Activated CD8-positive, alpha-beta T cell treated with anti-CD3 and anti-CD28 coated beads, Interleukin-2, amount 10 ng/mL, durations not matched to agents 7 days and 5 days (primary cell): Measurements from ENCODE around the gene CSNK1A1L. TPM values are rescaled to one million over a fixed set of nuclear protein-coding genes. Genes with fewer than 3 reads are reported as not detected.
A peak's percentile ranks its signal among the peaks of the same experiment; 100 is the strongest.
"Not testable (repeated sequence)": the region's sequence is repeated elsewhere in the genome, so short reads cannot be mapped to it uniquely, and the experiment has no call there.

Experiments used
- ATAC-seq: fragments of 150-1000 bp; cut with Tn5 transposase; one replicate; pipeline ENCODE4 v1.10.0; 2021; ENCODE audit warnings: moderate library complexity
- CTCF ChIA-PET: fragments of 350-600 bp; sonication (Branson Sonifier 250); formaldehyde crosslinking; loops from one replicate; lab custom pipeline; 2021; ENCODE audit warnings: antibody characterized with exemption; lab: Charles Lee
- POLR2A ChIA-PET: fragments of 350-600 bp; sonication (Branson Sonifier 250); formaldehyde crosslinking; loops from one replicate; lab custom pipeline; 2021; ENCODE audit warnings: antibody characterized with exemption; lab: Charles Lee
- DNase-seq: peaks from one replicate; pipeline ENCODE4 v3.0.0-alpha.2; 2020
- H3K27ac Mint-ChIP-seq: one replicate; pipeline ENCODE4 v1.8.0; 2021; ENCODE audit warnings: mild to moderate bottlenecking, mixed read lengths
- H3K27me3 Mint-ChIP-seq: one replicate; pipeline ENCODE4 v1.8.0; 2021; ENCODE audit warnings: low read depth, mixed read lengths
- H3K36me3 Mint-ChIP-seq: one replicate; pipeline ENCODE4 v1.8.0; 2021; ENCODE audit warnings: low read depth, mixed read lengths
- H3K4me1 Mint-ChIP-seq: one replicate; pipeline ENCODE4 v1.8.0; 2021; ENCODE audit warnings: low read depth, mixed read lengths
- H3K4me3 Mint-ChIP-seq: one replicate; pipeline ENCODE4 v1.8.0; 2021; ENCODE audit warnings: mild to moderate bottlenecking, mixed read lengths
- H3K9me3 Mint-ChIP-seq: one replicate; pipeline ENCODE4 v1.8.0; 2022; ENCODE audit warnings: mixed read lengths; ENCODE audit not compliant: insufficient read depth
- total RNA-seq, 2 experiments: library from RNA; stranded (reverse); gene quantifications; one replicate each; pipeline ENCODE4 v1.2.3, GENCODE V29; 2021

CSNK1A1L gene
- total RNA-seq, 2 experiments from 2014 or later, result not detected

GRCh38 chr13:37072024-37072423, 33.4 kb downstream of the CSNK1A1L start:
- no peak overlapping the region for H3K27ac Mint-ChIP-seq
- no peaks in the 10 kb centered on the region for H3K36me3 Mint-ChIP-seq
- ATAC-seq (no peak), DNase-seq (no peak)
- CTCF ChIA-PET, result no interaction called here
- H3K4me3 Mint-ChIP-seq, result no peak overlapping the region
- peaks cover 4% of the 10 kb centered on the region for H3K27me3 Mint-ChIP-seq
- no peaks in the 10 kb centered on the region for H3K9me3 Mint-ChIP-seq
- no peaks in the 10 kb centered on the region for H3K4me1 Mint-ChIP-seq
- POLR2A ChIA-PET, result no interaction called here

- no peak overlapping the region for H3K4me3 Mint-ChIP-seq
- H3K4me1 Mint-ChIP-seq, result no peaks in the 10 kb centered on the region
- ChIA-PET POLR2A (no interaction called here), CTCF (no interaction called here)
- H3K36me3 Mint-ChIP-seq, result no peaks in the 10 kb centered on the region
- H3K27me3 Mint-ChIP-seq, result peaks cover 4% of the 10 kb centered on the region
- no peak for ATAC-seq
- H3K27ac Mint-ChIP-seq, result no peak overlapping the region
- no peaks in the 10 kb centered on the region for H3K9me3 Mint-ChIP-seq
- no peak for DNase-seq
Measured at GRCh38 chr13:37070956-37071355, 34.5 kb downstream of the CSNK1A1L start.

- CTCF ChIA-PET, result no interaction called here
- H3K4me3 Mint-ChIP-seq, result no peak overlapping the region
- no peak for ATAC-seq
Measured at GRCh38 chr13:37070145-37070695, 35.2 kb downstream of the CSNK1A1L start.

GRCh38 chr13:37069597-37070103, 35.8 kb downstream of the CSNK1A1L start:
- CTCF ChIA-PET, result no interaction called here
- POLR2A ChIA-PET, result interaction anchor here (0.6 to 0.9 kb wide), 2 partner anchors 69 to 1266 kb away, joined by 4 read pairs; no protein-coding TSS in a partner anchor
- ATAC-seq, result no peak

More at GRCh38 chr13:37070145-37070695, 35.2 kb downstream of the CSNK1A1L start:
- no peak overlapping the region for H3K27ac Mint-ChIP-seq
- peaks cover 3% of the 10 kb centered on the region for H3K27me3 Mint-ChIP-seq
- H3K36me3 Mint-ChIP-seq, result no peaks in the 10 kb centered on the region
- DNase-seq, result no peak
- POLR2A ChIA-PET, result interaction anchor here (0.6 kb wide), 1 partner anchor 1266 kb away, joined by 4 read pairs; no protein-coding TSS in a partner anchor
- H3K9me3 Mint-ChIP-seq, result no peaks in the 10 kb centered on the region
- H3K4me1 Mint-ChIP-seq, result no peaks in the 10 kb centered on the region

GRCh38 chr13:37068962-37069361, 36.5 kb downstream of the CSNK1A1L start:
- CTCF ChIA-PET, result no interaction called here
- no peak for ATAC-seq
- DNase-seq, result no peak
- Mint-ChIP-seq H3K4me1 (no peaks in the 10 kb centered on the region), H3K4me3 (no peak overlapping the region), H3K27me3 (peaks cover 6% of the 10 kb centered on the region), H3K9me3 (no peaks in the 10 kb centered on the region), H3K27ac (no peak overlapping the region), H3K36me3 (no peaks in the 10 kb centered on the region)
- POLR2A ChIA-PET, result interaction anchor here (0.9 kb wide), 1 partner anchor 69 kb away, joined by 4 read pairs; no protein-coding TSS in a partner anchor

More at GRCh38 chr13:37069597-37070103, 35.8 kb downstream of the CSNK1A1L start:
- Mint-ChIP-seq H3K4me1 (no peaks in the 10 kb centered on the region), H3K27ac (no peak overlapping the region), H3K36me3 (no peaks in the 10 kb centered on the region), H3K4me3 (no peak overlapping the region), H3K9me3 (no peaks in the 10 kb centered on the region), H3K27me3 (peaks cover 5% of the 10 kb centered on the region)
- DNase-seq, result no peak

GRCh38 chr13:37067874-37068273, 37.6 kb downstream of the CSNK1A1L start:
- ChIA-PET POLR2A (interaction anchor here (0.6 kb wide), 1 partner anchor 11 kb away, joined by 4 read pairs; no protein-coding TSS in a partner anchor), CTCF (interaction anchor here (1.0 kb wide), 1 partner anchor 210 kb away, joined by 5 read pairs; no protein-coding TSS in a partner anchor)
- Mint-ChIP-seq H3K36me3 (no peaks in the 10 kb centered on the region), H3K27me3 (peaks cover 7% of the 10 kb centered on the region), H3K27ac (no peak overlapping the region), H3K4me3 (no peak overlapping the region), H3K4me1 (no peaks in the 10 kb centered on the region), H3K9me3 (no peaks in the 10 kb centered on the region)
- ATAC-seq (no peak), DNase-seq (no peak)

- ATAC-seq, result no peak
- Mint-ChIP-seq H3K9me3 (no peaks in the 10 kb centered on the region), H3K4me1 (no peaks in the 10 kb centered on the region), H3K27ac (no peak overlapping the region), H3K27me3 (peaks cover 11% of the 10 kb centered on the region), H3K36me3 (no peaks in the 10 kb centered on the region), H3K4me3 (no peak overlapping the region)
- CTCF ChIA-PET, result no interaction called here
- POLR2A ChIA-PET, result no interaction called here
- no peak for DNase-seq
Measured at GRCh38 chr13:37065890-37066526, 39.5 kb downstream of the CSNK1A1L start.

GRCh38 chr13:37059848-37060192, 45.6 kb downstream of the CSNK1A1L start:
- H3K9me3 Mint-ChIP-seq, result no peaks in the 10 kb centered on the region
- H3K27ac Mint-ChIP-seq, result peak overlapping the region; percentile 93
- POLR2A ChIA-PET, result interaction anchor here (2.1 kb wide), 1 partner anchor 60 kb away, joined by 19 read pairs; the partner anchor contains the start of genes ALG5 and EXOSC8
- H3K27me3 Mint-ChIP-seq, result peaks cover 10% of the 10 kb centered on the region
- H3K4me1 Mint-ChIP-seq, result peaks cover 34% of the 10 kb centered on the region
- CTCF ChIA-PET, result interaction anchor here (0.6 kb wide), 1 partner anchor 632 kb away, joined by 3 read pairs; no protein-coding TSS in a partner anchor
- peaks cover 25% of the 10 kb centered on the region for H3K36me3 Mint-ChIP-seq
- H3K4me3 Mint-ChIP-seq, result peak overlapping the region; percentile 94
- DNase-seq, result no peak
- no peak for ATAC-seq

GRCh38 chr13:37058910-37059847, 46.3 kb downstream of the CSNK1A1L start, which contains the start of gene SUPT20H:
Gene SUPT20H (minus strand): TSS chr13:37059688. CDS start chr13:37051490, 8,198 bp downstream.
- DNase-seq (peak; percentile 95), ATAC-seq (peak; percentile 97)
- POLR2A ChIA-PET, result interaction anchor here (0.9 to 2.1 kb wide), 4 partner anchors 15 to 59 kb away, joined by 3 to 19 read pairs (median 3); partner anchors contain the start of genes ALG5 and EXOSC8
- Mint-ChIP-seq H3K27me3 (peaks cover 8% of the 10 kb centered on the region), H3K27ac (peak within 1 kb of the TSS; percentile 93), H3K9me3 (no peaks in the 10 kb centered on the region), H3K4me3 (peak within 1 kb of the TSS; percentile 94), H3K36me3 (peaks cover 30% of the 10 kb centered on the region), H3K4me1 (peaks cover 34% of the 10 kb centered on the region)
- CTCF ChIA-PET, result interaction anchor here (0.6 to 1.3 kb wide), 3 partner anchors 10 to 631 kb away, joined by 3 read pairs; no protein-coding TSS in a partner anchor

GRCh38 chr13:37056228-37056627, 49.2 kb downstream of the CSNK1A1L start:
- CTCF ChIA-PET, H3K4me3 Mint-ChIP-seq, ATAC-seq, H3K9me3 Mint-ChIP-seq, POLR2A ChIA-PET, H3K27me3 Mint-ChIP-seq, DNase-seq, H3K27ac Mint-ChIP-seq: not testable (repeated sequence)
- Mint-ChIP-seq H3K4me1 (peaks cover 44% of the 10 kb centered on the region), H3K36me3 (peaks cover 52% of the 10 kb centered on the region)
